ENCODE measurements around the gene POLR1G. TPM values are rescaled to one million over a fixed set of nuclear protein-coding genes. Genes with fewer than 3 reads are reported as not detected.
"Not testable (repeated sequence)": the region's sequence is repeated elsewhere in the genome, so short reads cannot be mapped to it uniquely, and the experiment has no call there.

POLR1G gene
- total RNA-seq, 1 experiment from 2014 or later: 13.4 TPM

DNA sequence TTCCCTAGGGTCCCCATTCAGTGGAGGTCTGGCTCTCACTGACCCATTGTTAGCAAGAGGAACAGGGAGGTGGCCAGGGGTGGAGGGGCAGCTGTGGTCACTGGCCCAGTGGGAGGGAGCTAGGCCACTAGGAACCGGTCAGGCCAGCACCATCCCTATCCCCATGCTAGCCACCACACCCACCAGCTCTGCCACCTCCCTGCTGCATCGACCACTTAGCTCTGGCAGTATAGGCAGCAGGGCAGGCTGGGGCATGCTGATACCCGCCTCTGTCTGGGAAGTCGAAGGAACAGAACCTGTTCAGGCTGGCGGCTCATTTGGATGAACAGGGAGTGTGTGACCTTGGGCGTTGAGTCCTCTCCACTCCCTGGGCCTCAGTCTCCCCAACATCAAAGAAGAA, 6.3 kb upstream of the POLR1G start:
- no peak for DNase-seq (ENCODE audit: low read depth)

DNA sequence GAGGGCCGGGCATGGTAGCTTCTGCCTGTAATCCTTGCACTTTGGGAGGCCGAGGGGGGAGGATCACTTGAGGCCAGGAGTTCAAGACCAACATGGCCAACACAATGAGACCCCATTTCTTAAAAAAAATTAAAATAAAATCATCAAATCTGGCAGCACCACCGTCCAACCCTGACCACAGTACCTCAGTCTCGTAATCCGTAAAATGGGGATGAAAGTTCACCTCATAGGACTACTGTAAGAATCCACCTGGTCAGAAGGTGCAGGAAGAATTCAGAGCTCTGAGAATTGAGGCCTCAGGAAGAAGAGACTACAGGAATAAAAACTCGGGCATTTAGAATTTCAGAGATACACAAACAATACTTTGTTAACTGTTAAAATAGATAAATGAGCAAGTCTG, 4.6 kb upstream of the POLR1G start:
- no peak for DNase-seq (ENCODE audit: low read depth)

DNA sequence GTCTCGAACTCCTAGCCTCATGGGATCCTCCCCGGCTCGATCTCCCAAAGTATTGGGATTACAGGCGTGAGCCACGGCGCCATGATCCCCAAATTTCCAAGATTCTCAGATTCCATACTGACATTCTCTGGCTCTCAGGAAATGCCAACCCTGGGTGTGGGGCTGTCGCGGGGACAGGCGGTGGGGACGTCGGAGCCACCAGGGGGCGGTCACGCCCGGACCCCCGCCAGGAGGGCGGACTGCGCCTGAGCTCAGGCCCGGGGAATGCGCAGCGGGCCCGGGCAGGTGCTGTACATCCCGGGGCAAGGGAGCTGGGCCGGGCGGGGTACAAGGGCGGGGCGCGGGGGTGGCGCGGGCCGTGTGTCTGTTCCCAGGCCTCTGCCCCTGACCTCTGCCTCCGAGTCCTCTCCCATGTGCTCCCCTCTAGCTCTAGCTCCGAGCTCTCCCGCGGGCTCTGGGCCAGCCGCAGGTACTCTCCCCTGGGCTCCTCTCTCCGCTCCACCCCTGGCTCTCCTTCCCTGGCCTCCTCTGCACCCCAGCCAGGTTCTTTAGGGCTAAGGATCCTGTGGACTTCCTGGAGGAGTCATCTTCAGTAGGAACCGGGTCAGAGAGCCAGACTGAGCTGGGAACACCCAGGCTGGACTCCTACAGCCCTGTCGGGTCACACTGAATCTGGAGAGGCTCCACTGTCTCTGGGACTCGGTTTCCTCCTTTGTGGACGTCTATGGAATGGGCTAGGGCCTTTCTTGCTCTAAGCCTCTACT, 4.0 kb upstream of the POLR1G start:
- no peak for DNase-seq (ENCODE audit: low read depth)

DNA sequence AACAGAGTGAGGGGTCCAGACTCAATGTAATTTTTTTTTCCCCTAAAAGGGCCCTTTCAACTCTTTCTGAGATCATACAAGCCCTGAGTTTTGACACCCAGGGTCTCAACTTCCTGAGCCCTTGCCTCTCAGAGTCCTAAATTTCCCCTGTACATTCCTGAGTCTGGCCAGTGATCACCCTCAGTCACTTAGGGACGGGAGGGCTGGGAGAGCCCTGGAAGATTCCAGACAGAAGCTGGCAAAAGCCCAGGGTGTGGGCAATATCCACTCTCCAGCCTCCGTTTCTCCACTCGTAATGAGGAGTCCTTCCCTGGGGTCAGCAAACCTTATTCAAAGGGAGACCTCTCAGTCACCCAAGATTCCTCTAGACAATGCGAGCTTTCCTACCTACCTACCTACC, 3.2 kb upstream of the POLR1G start:
- DNase-seq (ENCODE audit: low read depth): no peak

DNA sequence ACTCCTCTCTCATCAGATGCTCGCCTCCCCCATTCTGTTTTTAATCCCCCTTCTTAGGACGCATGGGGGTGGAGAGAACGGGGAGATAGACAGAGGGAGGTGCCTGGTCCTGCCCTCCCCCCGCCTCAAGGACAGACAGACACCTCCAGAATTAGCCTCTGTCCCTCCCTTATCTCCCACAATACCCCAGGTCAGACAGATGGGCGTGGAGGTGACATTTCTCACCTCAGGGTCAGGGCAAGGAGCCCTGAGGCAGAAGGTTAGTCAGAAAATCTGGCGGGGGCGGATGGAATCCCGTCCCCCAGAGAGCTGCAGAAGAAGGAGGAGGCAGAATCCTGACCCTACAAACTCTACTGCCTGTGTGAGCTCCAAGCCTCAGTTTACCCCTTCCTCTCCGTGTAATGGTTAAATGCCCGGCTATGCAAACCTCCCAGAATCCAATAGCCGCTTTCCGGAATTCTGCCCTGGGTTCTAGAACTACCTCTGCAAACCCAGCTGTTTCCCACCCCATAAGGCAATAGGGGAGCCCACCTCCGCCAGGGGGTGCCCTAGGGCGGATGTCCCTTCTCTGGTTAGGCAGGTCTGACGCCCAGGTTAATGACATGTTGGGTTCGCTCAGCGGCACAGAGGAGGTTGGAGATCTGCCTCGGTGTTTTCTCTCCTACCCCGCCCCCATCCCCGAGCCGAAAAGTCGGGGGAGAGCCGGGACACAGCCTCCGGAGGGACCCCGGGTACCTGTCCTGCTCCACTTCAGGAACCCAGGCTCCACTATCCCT, 2.5 kb upstream of the POLR1G start:
- DNase-seq (ENCODE audit: low read depth): peak; percentile 54

DNA sequence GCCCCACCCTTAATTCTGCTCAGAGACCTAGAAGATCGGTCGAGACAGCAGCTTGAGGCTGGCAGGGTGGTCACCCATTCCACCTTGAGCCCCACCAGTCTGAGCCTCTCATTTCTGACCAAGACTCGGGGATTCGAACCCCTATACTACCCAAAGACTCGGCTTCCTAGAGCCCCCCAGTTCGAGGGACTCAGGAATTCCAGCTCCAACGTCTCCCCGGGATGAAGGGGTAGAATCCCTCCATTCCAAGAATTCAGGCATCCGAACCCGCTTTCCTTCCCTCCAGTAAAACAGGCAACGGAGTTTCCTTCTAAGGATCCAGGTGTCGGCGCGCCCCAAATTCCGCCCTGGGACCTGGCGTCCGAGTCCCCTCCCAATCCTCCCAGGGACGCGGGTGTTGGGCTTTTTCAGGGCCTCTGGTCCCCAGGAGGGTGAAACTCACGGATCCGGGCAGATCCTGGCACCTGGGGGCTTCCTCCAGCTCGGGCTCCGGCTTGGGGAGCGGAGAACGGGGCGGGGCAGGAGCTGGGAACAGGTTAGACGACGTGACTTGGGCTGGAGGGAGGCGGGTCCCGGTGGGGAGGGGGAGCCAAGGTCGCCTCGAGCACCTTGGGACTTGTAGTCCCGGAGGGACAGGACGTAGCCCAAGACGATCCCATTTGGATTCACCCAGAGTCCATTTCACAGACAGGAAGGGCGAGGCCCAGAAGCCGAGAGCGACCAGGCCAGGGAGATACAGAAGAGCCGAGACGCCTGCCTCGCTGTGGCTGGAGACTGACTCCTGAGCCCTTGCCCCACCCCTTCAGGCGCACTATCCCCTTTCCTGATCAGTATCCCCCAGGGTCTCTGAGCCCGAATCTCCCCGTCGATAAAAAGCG, 1.6 kb upstream of the POLR1G start, which contains the start of gene PPP1R13L:
Gene PPP1R13L (minus strand): TSS at position 513 of the 878 bp plus-strand sequence. CDS start 6,751 bp downstream, outside the sequence.
- peak; percentile 82 for DNase-seq (ENCODE audit: low read depth)

DNA sequence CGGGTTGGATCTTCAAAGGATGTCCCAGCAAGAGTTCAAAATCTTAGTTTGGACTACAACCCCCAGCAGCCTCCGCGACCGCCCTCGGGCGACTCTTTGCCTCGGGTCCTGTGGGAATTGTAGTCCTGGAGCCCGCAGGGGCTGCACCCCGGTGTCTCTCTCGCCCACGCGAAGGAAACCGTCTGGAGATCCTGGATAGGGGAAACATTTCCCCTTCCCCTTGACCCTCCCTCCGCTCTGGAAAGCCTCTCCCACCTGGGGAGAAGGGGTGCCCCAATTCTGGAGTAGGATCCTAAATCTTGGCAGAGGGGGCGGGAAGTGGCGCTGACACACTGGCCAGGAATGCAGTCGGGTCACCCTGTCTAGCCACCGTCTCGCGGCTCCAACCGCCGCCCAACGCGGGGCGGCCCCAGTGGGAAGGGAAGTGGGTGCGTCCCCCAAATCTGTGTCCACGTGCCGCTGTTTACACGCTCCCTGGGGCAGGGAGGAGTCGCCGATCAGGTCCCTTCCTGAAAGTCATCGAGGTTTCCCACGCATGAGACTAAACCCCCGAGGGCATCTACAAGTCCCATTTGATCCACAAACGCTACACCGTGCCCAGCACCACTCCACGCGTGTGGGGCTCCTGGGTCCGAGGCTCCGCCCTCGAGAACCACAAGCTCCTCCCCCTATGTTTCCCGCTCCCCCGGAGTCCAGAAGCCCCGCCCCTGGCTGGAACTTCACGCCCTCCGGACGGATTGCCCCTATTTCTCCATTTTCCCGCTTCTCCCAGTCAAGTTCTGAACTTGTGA, 814 bp upstream of the POLR1G start:
- DNase-seq (ENCODE audit: low read depth): peak; percentile 92

DNA sequence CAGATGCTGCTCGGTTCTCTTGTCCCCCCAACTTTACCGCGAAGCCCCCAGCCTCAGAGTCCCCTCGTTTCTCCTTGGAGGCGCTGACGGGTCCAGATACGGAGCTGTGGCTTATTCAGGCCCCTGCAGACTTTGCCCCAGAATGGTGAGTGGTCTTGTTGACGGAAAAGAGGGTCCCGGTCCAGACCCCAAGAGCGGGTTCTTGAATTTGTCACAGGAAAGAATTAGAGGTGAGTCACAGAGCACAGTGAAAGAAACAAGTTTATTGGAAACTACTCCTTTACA, 589 bp downstream of the POLR1G start:
- DNase-seq (ENCODE audit: low read depth): no peak

DNA sequence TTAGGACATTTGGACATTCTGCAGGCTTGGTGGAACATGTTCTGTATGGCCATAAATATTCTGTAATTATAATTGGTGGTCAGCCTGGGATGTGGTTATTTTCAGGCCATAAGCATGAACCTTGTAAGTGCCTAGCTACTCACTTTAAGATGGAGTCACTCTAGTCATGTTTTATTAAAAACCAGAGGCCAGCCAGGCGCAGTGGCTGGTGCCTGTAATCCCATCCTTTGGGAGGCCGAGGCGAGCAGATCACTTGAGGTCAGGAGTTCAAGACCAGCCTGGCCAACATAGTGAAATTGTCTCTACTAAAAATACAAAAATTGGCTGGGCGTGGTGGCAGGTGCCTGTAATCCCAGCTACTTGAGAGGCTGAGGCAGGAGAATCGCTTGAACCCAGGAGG, 1.1 kb downstream of the POLR1G start:
- not testable (repeated sequence) for DNase-seq (ENCODE audit: low read depth)

DNA sequence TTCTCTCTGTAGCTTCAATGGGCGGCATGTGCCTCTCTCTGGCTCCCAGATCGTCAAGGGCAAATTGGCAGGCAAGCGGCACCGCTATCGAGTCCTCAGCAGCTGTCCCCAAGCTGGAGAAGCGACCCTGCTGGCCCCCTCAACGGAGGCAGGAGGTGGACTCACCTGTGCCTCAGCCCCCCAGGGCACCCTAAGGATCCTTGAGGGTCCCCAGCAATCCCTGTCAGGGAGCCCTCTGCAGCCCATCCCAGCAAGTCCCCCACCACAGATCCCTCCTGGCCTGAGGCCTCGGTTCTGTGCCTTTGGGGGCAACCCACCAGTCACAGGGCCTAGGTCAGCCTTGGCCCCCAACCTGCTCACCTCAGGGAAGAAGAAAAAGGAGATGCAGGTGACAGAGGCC, 1.7 kb downstream of the POLR1G start:
- DNase-seq (ENCODE audit: low read depth): no peak

DNA sequence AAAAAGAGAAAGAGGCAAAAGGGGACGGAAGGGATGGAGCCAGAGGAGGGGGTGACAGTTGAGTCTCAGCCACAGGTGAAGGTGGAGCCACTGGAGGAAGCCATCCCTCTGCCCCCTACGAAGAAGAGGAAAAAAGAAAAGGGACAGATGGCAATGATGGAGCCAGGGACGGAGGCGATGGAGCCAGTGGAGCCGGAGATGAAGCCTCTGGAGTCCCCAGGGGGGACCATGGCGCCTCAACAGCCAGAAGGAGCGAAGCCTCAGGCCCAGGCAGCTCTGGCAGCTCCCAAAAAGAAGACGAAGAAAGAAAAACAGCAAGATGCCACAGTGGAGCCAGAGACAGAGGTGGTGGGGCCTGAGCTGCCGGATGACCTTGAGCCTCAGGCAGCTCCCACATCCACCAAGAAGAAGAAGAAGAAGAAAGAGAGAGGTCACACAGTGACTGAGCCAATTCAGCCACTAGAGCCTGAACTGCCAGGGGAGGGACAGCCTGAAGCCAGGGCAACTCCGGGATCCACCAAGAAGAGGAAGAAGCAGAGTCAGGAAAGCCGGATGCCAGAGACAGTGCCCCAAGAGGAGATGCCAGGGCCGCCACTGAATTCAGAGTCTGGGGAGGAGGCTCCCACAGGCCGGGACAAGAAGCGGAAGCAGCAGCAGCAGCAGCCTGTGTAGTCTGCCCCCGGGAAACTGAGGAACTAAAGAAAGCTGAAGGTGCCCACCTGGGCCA, 2.5 kb downstream of the POLR1G start:
- no peak for DNase-seq (ENCODE audit: low read depth)

DNA sequence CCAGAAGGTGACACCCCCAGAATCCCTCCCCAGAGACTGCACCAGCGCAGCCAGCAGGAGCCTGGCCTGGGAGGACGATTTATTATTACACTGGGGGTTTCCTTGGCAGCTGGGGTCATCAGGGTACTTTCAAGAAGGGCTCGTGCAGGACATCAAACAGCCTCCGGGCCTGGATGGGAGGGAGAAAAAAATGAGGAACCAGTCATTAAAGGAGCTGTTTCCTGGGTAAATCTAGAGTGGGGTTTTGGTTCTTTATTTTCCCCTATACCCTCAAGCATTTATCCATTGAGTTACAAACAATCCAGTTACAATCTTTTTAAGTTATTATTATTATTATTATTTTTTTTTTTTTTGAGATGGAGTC, 3.1 kb downstream of the POLR1G start:
- no peak for DNase-seq (ENCODE audit: low read depth)

DNA sequence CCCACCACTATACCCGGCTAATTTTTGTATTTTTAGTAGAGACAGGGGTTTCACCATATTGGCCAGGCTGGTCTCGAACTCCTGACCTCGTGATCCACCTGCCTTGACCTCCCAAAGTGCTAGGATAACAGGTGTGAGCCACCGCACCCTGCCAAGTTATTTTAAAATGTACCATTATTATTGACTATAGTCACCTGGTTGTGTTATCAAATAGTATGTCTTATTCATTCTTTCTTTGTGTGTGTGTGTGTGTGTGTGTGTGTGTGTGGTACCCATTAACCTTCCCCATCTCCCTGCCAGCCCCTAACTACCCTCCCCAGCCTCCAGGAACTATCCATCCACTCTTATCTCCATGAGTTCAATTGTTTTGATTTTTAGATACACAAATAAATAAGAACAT, 3.9 kb downstream of the POLR1G start:
- DNase-seq (ENCODE audit: low read depth): not testable (repeated sequence)

DNA sequence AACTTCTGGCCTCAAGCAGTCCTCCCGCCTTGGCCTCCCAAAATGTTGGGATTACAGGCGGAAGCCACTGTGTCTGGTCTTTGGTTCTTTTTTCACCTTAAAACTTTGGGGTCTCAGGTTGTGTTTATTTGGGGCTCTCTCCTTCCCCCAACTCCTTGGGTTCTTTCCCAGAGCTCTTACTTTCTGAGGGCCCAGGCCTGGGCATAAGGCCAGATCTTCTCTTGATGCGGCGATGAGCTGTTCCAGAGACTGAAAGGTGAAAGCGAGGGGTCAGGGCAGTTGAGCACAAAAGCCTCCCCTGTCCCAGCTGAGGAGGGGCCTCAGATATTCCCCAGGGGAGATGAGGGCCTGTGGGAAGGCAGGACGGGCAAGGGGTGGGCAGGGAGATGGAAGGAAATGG, 7.1 kb downstream of the POLR1G start:
- DNase-seq (ENCODE audit: low read depth): peak; percentile 60

DNA sequence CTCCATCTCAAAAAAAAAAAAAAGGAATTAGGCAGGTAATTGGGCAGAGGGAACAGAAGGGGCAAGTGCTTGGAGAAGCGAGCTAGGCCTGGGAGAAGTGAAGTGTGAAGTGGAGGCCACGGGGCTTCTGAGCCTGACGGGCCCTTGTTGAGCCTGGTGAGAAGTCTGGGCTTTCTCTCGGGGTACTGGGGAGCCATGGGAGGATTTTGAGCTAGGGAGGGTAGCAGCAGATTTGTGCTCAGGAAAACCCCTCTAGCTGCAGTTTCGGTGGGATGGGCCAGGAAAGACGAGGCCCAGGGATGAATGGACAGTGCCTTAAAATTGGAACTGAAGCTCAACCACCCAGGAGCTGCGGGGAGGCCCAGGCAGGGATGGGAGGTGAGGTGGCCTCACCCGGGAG, 8.0 kb downstream of the POLR1G start:
- DNase-seq (ENCODE audit: low read depth): no peak

DNA sequence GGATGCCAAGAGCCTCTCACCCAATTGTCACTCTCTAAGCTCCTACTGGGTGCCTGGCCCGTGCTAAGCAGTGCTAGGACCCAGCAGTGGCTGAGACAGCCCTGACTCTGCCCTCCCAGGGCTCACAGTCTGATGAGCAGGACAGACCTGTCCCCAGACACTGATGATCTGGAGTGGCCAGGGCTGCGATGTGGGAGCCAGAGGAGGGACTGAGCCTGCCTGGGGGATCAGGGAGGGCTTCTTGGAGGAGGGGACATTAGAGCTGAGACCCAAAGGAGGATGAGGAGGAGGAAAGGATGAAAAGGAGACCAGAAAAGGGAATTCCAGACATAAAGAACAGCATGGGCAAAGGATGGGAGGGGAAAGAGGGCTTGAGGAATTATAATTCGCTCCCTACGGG, 10.7 kb downstream of the POLR1G start:
- no peak for DNase-seq (ENCODE audit: low read depth)

DNA sequence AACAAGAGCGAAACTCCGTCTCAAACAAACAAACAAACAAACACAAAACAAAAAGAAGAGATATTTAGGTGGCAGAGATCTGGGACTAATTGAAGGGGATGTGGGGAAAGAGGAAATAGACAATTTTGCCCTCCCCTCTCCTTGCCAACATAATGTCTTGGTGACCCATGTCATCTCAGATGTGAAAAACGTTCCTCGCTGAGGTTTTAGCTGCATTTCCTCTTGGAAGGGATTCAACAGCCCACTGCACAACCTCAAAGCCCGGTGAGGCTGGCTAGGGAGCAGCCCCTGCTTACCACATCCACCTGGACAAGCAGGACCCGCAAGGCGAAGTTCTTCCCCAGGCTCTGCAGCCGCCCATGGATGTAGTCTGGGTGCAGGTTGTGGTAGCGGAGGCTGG, 12.4 kb downstream of the POLR1G start:
- DNase-seq (ENCODE audit: low read depth): no peak

DNA sequence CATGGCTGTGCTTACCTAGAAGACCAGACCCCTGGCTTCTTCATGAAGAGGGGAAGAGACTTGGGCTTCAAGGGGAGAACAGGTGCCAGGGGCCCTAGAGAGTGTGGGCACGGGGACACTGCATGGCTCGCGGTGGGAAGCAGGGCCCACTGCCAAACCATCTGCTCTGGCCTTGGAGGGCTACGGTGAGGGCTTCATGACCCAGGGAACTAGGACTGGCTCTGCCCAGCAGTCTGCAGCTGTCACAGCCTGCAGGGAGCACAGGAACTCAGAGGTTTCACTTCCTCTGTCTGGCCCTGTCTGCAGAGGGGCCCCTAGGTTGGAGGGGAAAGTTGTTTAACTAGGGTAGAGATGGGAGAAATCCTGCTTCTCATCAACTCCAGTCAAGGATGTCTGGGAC, 13.0 kb downstream of the POLR1G start:
- DNase-seq (ENCODE audit: low read depth): no peak

DNA sequence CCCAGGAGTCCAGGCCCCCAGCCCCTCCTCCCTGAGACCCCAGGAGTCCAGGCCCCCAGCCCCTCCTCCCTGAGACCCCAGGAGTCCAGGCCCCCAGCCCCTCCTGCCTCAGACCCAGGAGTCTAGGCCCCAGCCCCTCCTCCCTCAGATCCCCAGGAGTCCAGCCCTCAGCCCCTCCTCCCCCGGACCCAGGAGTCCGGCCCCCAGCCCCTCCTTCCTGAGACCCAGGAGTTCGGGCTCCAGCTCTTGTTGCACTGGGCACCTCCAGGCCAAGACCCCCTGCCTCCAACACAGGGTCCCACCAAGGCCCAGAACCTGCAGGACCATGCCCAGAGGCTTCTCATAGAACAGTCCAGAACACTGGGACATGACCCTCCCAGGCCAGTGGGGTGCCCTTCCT, 13.5 kb downstream of the POLR1G start:
- DNase-seq (ENCODE audit: low read depth): no peak

DNA sequence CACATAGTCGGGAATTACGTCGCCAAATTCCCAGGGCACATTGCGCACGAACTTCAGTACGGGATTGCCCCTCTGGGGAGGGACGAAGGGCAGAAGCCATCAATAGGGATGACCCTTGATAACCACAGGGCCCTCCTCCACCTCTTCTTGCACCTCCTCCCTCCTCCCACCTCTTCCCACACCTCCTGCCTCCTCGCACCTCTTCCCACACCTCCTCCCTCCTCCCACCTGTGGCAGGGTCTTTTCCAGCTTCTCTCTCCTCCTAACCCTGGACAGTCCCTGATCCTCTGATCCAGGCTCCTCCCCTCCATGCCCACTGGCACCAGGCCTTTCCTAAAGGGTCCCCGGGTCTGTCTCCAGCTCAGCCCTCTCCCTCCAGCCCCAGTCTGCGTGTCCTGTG, 13.9 kb downstream of the POLR1G start:
- no peak for DNase-seq (ENCODE audit: low read depth)

DNA sequence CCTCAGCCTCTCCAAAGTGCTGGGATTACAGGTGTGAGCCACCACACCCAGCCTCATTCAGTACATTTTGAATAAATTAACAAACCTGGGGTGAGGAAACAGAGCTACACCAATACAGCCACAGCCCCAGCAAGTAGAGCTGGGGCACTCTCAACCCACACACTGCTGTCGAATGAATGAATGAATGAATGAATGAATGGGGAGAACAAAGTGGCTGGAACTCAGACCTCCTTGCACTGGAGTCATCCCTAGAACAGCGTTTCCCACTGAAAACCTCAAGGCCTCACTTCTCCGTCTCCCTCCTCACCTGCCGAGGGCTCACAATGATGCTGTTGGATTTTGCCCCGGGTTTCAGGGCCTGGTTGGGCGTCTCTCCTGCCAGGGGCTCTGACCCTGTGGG, 14.4 kb downstream of the POLR1G start:
- DNase-seq (ENCODE audit: low read depth): no peak
